ENCODE measurements around the gene GTF3C2. TPM values are rescaled to one million over a fixed set of nuclear protein-coding genes. Genes with fewer than 3 reads are reported as not detected.

GTF3C2 gene
- total RNA-seq, 4 donors from 2014 or later, result 55.7 to 79.2 (median 63.6) TPM

DNA sequence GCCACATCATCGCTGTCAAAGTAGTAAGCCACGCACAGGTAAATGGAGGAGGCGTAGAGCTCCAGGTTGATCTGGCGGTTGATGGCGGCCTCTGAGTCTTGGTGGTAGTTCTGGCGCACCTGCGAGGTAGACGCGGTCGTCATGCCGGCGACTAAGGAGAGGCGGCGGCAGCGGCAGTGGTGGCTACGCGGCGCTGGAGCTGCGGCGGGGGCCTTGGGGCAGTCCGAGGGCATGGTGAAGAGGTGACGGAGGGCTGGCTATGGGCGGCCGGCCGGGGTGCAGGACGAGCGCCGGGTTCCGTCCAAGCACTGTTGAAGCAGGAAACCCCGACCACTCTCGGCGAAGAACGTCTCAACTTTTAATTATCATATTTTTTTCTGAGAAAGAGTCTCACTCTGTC lies 36.7 kb upstream of the GTF3C2 start:
- DNase-seq, result no peak
- 94 to 99% methylated on average over 13 to 33 of the region's 33 CpGs for WGBS, 2 donors (ENCODE audit: low coverage in 1 of 2)
- H3K9me3 ChIP-seq, result no peaks in the 10 kb centered on the region
- intact Hi-C loops (cut with DNase I; ENCODE audit: low total_unique reads), result no loop called here
- H3K4me1 ChIP-seq, result peaks cover 0 to 3% (median 0%) of the 10 kb centered on the region in 4 donors
- in situ Hi-C loops (cut with MboI; ENCODE audit: low pct_ligation_motif_present in 1 of 4, low pct_unique_long_range_greater_than_20kb in 1 of 4, low sequenced_read_pairs in 3 of 4), result no loop called here
- no peaks in the 10 kb centered on the region for H3K36me3 ChIP-seq
- H3K27ac ChIP-seq, result no peak overlapping the region
- no peak overlapping the region for H3K4me3 ChIP-seq
- TF ChIP-seq, protein P1, sequence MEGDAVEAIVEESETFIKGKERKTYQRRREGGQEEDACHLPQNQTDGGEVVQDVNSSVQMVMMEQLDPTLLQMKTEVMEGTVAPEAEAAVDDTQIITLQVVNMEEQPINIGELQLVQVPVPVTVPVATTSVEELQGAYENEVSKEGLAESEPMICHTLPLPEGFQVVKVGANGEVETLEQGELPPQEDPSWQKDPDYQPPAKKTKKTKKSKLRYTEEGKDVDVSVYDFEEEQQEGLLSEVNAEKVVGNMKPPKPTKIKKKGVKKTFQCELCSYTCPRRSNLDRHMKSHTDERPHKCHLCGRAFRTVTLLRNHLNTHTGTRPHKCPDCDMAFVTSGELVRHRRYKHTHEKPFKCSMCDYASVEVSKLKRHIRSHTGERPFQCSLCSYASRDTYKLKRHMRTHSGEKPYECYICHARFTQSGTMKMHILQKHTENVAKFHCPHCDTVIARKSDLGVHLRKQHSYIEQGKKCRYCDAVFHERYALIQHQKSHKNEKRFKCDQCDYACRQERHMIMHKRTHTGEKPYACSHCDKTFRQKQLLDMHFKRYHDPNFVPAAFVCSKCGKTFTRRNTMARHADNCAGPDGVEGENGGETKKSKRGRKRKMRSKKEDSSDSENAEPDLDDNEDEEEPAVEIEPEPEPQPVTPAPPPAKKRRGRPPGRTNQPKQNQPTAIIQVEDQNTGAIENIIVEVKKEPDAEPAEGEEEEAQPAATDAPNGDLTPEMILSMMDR (IDR thresholded peaks at IDR 0.05), result no peak
- no peak for TF ChIP-seq POLR2AphosphoS5 (IDR thresholded peaks at IDR 0.05)
- TF ChIP-seq EP300 (IDR thresholded peaks at IDR 0.05; ENCODE audit: low read depth), result no peak
- TF ChIP-seq POLR2A (IDR thresholded peaks at IDR 0.05), result no peak
- no peaks in the 10 kb centered on the region for H3K27me3 ChIP-seq

DNA sequence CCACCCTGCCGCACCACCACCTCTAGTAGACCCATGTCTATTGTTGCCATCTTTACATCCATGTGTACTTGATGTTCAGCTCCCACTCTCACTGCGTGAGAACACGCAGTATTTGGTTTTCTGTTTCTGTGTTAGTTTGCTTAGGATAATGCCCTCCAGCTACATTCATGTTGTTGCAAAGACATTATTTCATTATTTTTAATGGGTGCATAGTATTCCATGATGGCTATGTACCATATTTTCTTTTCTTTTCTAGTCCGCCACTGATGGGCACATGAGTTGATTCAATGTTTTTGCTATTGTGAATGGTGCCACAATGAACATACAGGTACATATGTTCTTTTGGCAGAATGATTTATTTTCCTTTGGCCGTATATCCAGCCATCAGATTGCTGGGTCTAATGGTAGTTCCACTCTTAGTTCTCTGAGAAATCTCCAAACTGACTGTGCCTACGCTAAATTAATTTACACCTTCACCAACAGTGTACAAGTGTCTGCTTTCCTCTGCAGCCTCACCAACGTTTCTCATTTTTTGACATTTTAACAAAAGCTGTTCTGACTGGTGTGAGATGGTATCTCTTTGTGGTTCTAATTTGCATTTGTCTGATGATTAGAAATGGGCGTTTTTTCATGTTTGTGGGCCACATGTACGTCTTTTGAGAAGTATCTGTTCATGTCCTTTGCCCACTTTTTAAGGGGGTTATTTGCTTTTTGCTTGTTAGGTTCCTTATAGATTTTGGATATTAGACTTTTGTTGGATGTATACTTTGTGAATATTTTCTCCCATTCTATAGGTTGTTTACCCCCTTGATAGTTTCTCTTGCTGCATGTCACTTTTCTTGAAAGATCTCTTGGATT lies 34.5 kb upstream of the GTF3C2 start:
- TF ChIP-seq POLR2AphosphoS5 (IDR thresholded peaks at IDR 0.05), result no peak
- no peak for TF ChIP-seq EP300 (IDR thresholded peaks at IDR 0.05; ENCODE audit: low read depth)
- TF ChIP-seq POLR2A (IDR thresholded peaks at IDR 0.05), result no peak
- TF ChIP-seq, protein P1 (IDR thresholded peaks at IDR 0.05), result no peak
- 92 to 97% methylated on average over 8 to 9 of the region's 9 CpGs for WGBS, 2 donors (ENCODE audit: low coverage in 1 of 2)
- Histone ChIP-seq H3K27ac (no peak overlapping the region), H3K36me3 (peaks cover 0 to 9% (median 0%) of the 10 kb centered on the region in 4 donors), H3K4me1 (no peaks in the 10 kb centered on the region), H3K9me3 (no peaks in the 10 kb centered on the region), H3K4me3 (no peak overlapping the region), H3K27me3 (no peaks in the 10 kb centered on the region)
- intact Hi-C loops (cut with DNase I; ENCODE audit: low total_unique reads) (no loop called here), in situ Hi-C loops (cut with MboI; ENCODE audit: low pct_ligation_motif_present in 1 of 4, low pct_unique_long_range_greater_than_20kb in 1 of 4, low sequenced_read_pairs in 3 of 4) (no loop called here)
- DNase-seq, result no peak

DNA sequence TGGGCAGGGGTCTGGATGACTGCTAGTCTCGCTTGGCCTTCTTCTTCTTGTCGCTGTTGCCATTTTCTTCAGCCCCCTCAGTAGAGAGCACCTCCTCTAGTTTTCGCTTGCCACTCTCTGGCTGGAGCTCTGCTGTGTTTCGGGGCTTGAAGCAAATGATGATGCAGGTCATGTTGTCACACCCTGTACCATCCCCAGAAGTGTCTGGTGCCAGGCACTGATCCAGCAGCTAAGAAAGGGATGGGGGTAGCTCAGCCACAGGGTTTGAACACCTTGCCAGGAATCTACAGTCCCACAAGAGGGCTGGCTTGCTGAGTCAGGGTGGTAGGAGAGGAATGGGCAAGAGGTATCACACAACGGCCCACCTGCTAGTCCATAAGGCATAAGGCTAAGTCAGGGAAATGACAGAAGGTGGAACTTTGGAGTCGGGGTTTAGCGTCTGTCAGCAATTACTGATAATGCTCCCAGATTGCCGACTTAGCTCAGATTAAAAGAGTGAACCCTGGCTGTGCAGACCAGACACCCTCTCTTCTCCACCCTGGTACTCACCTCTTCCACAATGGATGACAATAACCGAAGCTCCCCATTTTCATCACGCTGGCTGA lies 25.1 kb upstream of the GTF3C2 start:
- 96% methylated on average over 10 of the region's 10 CpGs; no CpG with 5 or more reads in 1 of the 2 donors for WGBS, 2 donors (ENCODE audit: low coverage in 1 of 2)
- no peak for DNase-seq
- Histone ChIP-seq H3K27ac (peak overlapping the region; percentile 90 to 95 (median 94)), H3K4me1 (peaks cover 8 to 25% (median 19%) of the 10 kb centered on the region in 4 donors), H3K9me3 (no peaks in the 10 kb centered on the region), H3K27me3 (no peaks in the 10 kb centered on the region), H3K36me3 (peaks cover 0 to 42% (median 15%) of the 10 kb centered on the region in 4 donors), H3K4me3 (no peak overlapping the region)
- in situ Hi-C loops (cut with MboI; ENCODE audit: low pct_ligation_motif_present in 1 of 4, low pct_unique_long_range_greater_than_20kb in 1 of 4, low sequenced_read_pairs in 3 of 4) (no loop called here), intact Hi-C loops (cut with DNase I; ENCODE audit: low total_unique reads) (loop anchor here (5.0 kb wide), 1 partner anchor 46 kb away; the partner anchor contains the start of gene NRBP1)
- TF ChIP-seq, protein P1 (IDR thresholded peaks at IDR 0.05), result no peak
- TF ChIP-seq POLR2A (IDR thresholded peaks at IDR 0.05) (no peak), POLR2AphosphoS5 (IDR thresholded peaks at IDR 0.05) (no peak)

All from transverse colon (tissue), 4 donors.